Adrenal gland (tissue), 12 donors: ENCODE measurements around the gene SNX8. TPM values are rescaled to one million over a fixed set of nuclear protein-coding genes. Genes with fewer than 3 reads are reported as not detected.

ENCODE experiments used
- DNase-seq, 7 donors: peaks; one replicate each; pipeline ENCODE4 v3.0.0-alpha.2; 2019 to 2020
- H3K27ac ChIP-seq, 5 donors: fragments of 200-600 bp; sonication (generic) in 4 of 5; 1 replicate in 3 of 5; 2 replicates in 2 of 5; pipeline versions ENCODE4 v1.5.1 to v1.8.0; 2016 to 2020; ENCODE audit warnings: mild to moderate bottlenecking in 1 of 5
- H3K27me3 ChIP-seq: fragments of 200-600 bp; 2 replicates; pipeline ENCODE4 v1.8.0; 2021
- H3K36me3 ChIP-seq, 2 donors: fragments of 200-600 bp; replicated peaks in 1 of 2; 1 replicate in 1 of 2; 2 replicates in 1 of 2; pipeline versions ENCODE4 v1.5.1 to v1.8.0; 2018 to 2022
- H3K4me1 ChIP-seq, 2 donors: fragments of 200-600 bp; replicated peaks in 1 of 2; 1 replicate in 1 of 2; 2 replicates in 1 of 2; pipeline versions ENCODE4 v1.5.1 to v1.8.0; 2018 to 2021
- H3K4me3 ChIP-seq, 4 donors: fragments of 200-600 bp; sonication (generic) in 3 of 4; one replicate each; pipeline ENCODE4 v1.5.1; 2016 to 2018
- H3K9me3 ChIP-seq, 3 donors: fragments of 200-600 bp; sonication (generic) in 1 of 3; replicated peaks in 1 of 3; 1 replicate in 2 of 3; 2 replicates in 1 of 3; pipeline versions ENCODE4 v1.5.1 to v1.8.0; 2016 to 2021
- POLR2A ChIP-seq, 2 donors: fragments of 450-650 bp; IDR thresholded peaks; one replicate each; pipeline ENCODE4 v1.6.1; 2017; ENCODE audit warnings: antibody characterized with exemption in 2 of 2, mild to moderate bottlenecking in 2 of 2, moderate library complexity in 1 of 2
- WGBS, 4 donors: extraction: QIAGEN DNeasy Blood & Tissue Kit in 2 of 4; methylation state at CpG; one replicate each; pipeline versions ENCODE4 v1.1.5 to v1.1.7; 2013 to 2017; 5-methylcytosine and 5-hydroxymethylcytosine counted together
- intact Hi-C, 2 donors: fragments of 100-400 bp; cut with DNase I; formaldehyde crosslinking; loops; one replicate each; pipeline versions ENCODE4 v1.14.1 to v1.15.0; 2022 to 2023
- polyA plus RNA-seq, 3 donors: library from polyadenylated mRNA; stranded (reverse); fragments of 200-250 nt in 2 of 3; fragments of 350-450 nt in 1 of 3; fragmentation: Illumina TruSeq in 1 of 3; extraction: RNeasy Lipid Tissue Mini Kit (QIAGEN cat#74804) in 1 of 3; gene quantifications; one replicate each; pipeline ENCODE4 v1.2.3, GENCODE V29; 2013 to 2014
- total RNA-seq, 9 donors: library from RNA; depleted of rRNA in 4 of 9; stranded (reverse); fragments of >200 nt in 4 of 9; fragments of 120-200 nt in 1 of 9; fragmentation: NEBNext Ultra II Directional in 1 of 9; extraction: Animal tissue kit (Norgen Biotek cat#: 25700) in 1 of 9; gene quantifications; one replicate each; pipeline versions ENCODE4 v1.1.0 to v1.2.4, GENCODE V29; 2013 to 2023
- TF ChIP-seq, protein P1 (sequence below), 6 experiments: fragments of 450-650 bp in 4 of 6; fragments of 200-600 bp in 2 of 6; sonication (generic) in 1 of 6; IDR thresholded peaks; 1 replicate in 5 of 6; 2 replicates in 1 of 6; pipeline versions ENCODE4 v1.5.1 to v1.8.0; 2016 to 2021; ENCODE audit warnings: antibody characterized with exemption in 6 of 6, mild to moderate bottlenecking in 2 of 6, moderate library complexity in 1 of 6
- donor health status: healthy with polysubstance abuse.
- donor health status: Bipolar disorder and iron deficiency.
- donor health status: DM: yes; HTN: yes; CAD: no.
- donor health status: DM: no; HTN: no; CAD: no.
- donor health status: DM: no; HTN: no; CAD: no.
- donor health status: DM: yes; HTN: yes; CAD: no.

SNX8 gene
- total and polyA plus RNA-seq, 12 donors: 5.3 to 40.5 (median 25.9) TPM

DNA sequence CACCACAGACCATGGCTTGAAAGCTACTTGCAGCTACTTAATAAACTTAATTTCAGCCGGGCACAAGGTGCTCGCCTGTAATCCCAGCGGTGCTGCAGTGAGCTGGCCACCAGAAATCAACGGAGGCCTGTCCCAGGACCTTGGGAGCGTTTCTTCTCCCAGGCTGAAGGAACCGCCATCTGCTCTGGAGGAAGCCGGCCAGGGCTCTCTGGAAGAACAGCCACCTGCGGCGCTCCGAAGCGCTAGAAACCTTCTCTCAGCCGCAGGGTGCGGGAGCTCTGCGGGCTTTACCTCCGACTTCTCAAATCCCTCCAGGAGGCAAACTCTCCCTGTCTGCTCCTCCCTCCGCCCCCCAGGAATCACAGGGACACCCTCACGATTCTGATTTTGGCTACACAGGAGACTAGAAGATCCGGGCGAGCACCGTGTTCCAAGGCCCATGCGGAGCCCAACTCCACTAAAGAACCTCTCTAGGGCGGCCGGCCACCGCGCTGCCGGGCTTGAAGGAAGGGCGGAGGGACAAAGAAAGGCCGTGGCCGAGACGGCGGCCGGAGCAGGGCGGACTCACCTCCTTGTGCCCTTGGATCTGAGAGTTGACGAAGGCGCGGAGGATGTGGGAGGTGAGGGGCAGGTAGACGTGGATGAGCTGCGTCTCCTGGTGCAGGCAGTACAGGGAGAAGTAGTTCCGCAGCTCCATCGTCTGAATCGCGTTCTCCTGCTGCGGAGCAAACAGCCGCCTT lies 57.8 kb downstream of the SNX8 start:
- no peak for TF ChIP-seq POLR2A (IDR thresholded peaks at IDR 0.05)
- H3K27me3 ChIP-seq: no peaks in the 10 kb centered on the region
- no peaks in the 10 kb centered on the region for H3K9me3 ChIP-seq
- intact Hi-C loops: loop anchor here in 1 of 2 donors (10.0 kb wide), 1 partner anchor 48 kb away; no protein-coding TSS in a partner anchor
- H3K4me3 ChIP-seq: no peak overlapping the region
- peaks cover 0 to 13% of the 10 kb centered on the region in 2 donors for H3K36me3 ChIP-seq
- no peak for DNase-seq
- no peaks in the 10 kb centered on the region for H3K4me1 ChIP-seq
- 95 to 97% (median 96%) methylated on average over 35 to 44 of the region's 44 CpGs for WGBS, 4 donors
- no peak overlapping the region for H3K27ac ChIP-seq

DNA sequence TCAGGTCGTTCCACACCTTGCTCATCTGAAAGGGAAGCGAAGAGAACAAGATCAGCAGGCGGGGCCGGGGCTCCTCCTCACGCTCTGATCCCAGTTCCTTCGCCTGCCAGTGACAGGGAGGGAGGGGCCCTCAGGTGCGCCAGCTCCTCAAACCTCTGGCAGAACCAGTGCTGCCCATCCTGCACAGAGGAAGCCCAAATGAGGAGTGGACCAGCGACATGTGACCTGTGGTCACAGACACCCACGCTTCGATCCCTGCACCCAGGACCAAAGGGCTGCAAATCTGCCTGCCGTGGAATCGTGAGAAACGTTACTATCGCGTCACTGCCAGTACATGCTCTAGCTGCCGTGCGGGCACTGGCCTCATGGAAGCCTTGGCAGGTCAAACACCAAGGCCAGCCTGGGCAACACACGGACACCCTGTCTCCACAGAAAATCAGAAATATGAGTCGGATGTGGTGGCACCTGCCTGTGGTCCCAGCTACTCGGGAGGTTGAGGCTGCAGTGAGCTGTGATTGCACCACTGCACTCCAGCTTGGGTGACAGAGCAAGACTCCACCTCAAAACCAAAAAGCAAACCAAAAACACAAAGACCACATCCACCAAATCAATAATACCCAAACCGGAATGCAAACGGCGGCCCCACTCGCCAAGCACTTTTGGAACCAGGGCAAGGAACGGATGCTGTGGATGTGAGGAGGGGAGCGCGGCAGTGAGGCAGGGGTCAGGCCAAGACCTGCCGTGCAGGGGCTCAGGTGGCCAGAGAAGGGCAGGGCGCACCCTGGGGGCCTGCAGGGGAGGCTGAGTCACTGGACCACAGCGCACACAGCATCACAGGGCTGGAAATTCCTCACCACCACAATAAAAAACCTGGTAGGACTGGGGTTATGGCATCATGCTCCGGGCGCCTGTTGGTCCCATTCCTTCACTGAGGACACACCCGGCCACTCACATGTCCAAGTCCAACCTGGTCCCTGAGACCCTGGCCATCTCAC lies 58.8 kb downstream of the SNX8 start:
- intact Hi-C loops: loop anchor here in 1 of 2 donors (10.0 kb wide), 1 partner anchor 49 kb away; no protein-coding TSS in a partner anchor
- H3K27me3 ChIP-seq: no peaks in the 10 kb centered on the region

DNA sequence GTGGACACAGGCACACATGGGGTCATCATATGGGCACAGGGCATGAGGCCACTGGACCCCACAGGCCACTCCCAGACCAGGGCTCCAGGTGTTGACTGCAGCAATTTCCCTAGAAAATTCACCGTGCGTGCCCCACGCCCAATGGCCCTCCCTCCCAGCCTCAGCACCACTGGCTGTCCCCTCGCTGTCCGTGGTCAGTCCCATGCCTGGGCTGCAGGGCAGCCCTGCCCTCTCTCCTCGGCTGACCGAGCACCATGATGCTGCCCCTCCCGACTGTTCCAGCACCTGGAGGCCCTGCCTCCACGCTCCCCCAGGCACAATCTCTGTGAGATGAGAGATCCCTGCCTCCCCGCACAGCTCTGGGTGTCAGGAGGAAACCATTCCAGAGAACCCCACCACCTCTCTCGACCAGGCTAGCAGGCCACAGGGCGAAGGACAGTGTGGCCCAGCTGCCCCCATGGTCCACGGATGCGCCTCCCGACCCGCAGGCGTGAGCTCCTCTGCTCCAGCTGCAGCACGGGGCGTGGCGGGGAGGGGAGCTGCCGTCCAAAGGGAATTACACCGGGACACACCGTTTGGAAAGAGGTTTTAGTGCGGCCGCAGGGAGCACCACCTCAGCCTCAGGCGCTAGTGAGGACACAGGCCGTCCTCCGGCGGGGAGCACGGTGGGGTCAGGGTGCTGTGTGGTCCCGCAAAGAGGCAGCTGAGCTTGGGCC lies 59.7 kb downstream of the SNX8 start:
- intact Hi-C loops: loop anchor here in 1 of 2 donors (10.0 kb wide), 1 partner anchor 50 kb away; no protein-coding TSS in a partner anchor
- peaks cover 0 to 2% of the 10 kb centered on the region in 2 donors for H3K4me1 ChIP-seq
- DNase-seq: no peak

More for the DNA sequence above, 58.8 kb downstream of the SNX8 start:
- Histone ChIP-seq H3K4me1 (no peaks in the 10 kb centered on the region), H3K9me3 (no peaks in the 10 kb centered on the region), H3K4me3 (no peak overlapping the region), H3K27ac (no peak overlapping the region), H3K36me3 (peaks cover 0 to 13% of the 10 kb centered on the region in 2 donors)
- no peak for DNase-seq
- TF ChIP-seq POLR2A (IDR thresholded peaks at IDR 0.05): no peak
- TF ChIP-seq, protein P1, sequence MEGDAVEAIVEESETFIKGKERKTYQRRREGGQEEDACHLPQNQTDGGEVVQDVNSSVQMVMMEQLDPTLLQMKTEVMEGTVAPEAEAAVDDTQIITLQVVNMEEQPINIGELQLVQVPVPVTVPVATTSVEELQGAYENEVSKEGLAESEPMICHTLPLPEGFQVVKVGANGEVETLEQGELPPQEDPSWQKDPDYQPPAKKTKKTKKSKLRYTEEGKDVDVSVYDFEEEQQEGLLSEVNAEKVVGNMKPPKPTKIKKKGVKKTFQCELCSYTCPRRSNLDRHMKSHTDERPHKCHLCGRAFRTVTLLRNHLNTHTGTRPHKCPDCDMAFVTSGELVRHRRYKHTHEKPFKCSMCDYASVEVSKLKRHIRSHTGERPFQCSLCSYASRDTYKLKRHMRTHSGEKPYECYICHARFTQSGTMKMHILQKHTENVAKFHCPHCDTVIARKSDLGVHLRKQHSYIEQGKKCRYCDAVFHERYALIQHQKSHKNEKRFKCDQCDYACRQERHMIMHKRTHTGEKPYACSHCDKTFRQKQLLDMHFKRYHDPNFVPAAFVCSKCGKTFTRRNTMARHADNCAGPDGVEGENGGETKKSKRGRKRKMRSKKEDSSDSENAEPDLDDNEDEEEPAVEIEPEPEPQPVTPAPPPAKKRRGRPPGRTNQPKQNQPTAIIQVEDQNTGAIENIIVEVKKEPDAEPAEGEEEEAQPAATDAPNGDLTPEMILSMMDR (IDR thresholded peaks at IDR 0.05): no peak
- 88 to 93% (median 92%) methylated on average over 22 to 33 of the region's 33 CpGs for WGBS, 4 donors

More for the DNA sequence above, 59.7 kb downstream of the SNX8 start:
- no peaks in the 10 kb centered on the region for H3K9me3 ChIP-seq
- no peak overlapping the region for H3K4me3 ChIP-seq
- H3K36me3 ChIP-seq: peaks cover 0 to 13% of the 10 kb centered on the region in 2 donors
- TF ChIP-seq, protein P1 (IDR thresholded peaks at IDR 0.05): no peak
- no peak for TF ChIP-seq POLR2A (IDR thresholded peaks at IDR 0.05)
- H3K27me3 ChIP-seq: no peaks in the 10 kb centered on the region
- 89 to 97% (median 94%) methylated on average over 6 to 31 of the region's 31 CpGs for WGBS, 4 donors
- no peak overlapping the region for H3K27ac ChIP-seq
